Stimulated activated CD4-positive, alpha-beta T cell treated with anti-CD3 and anti-CD28 coated beads, Interleukin-4, amount 100 ng/mL, for 1 hour (primary cell): ENCODE results near the gene GALNT18.

Experiments used
- DNase-seq: peaks from one replicate; pipeline ENCODE4 v3.0.0-alpha.2; 2020

Gene GALNT18

GRCh38 chr11:11586465-11586864 is 35.3 kb downstream of the GALNT18 start:
- DNase-seq, result no peak

GRCh38 chr11:11584937-11585336 is 36.9 kb downstream of the GALNT18 start:
- no peak for DNase-seq

- no peak for DNase-seq
These were observed 37.3 kb downstream of the GALNT18 start for GRCh38 chr11:11584530-11584810.

GRCh38 chr11:11583801-11584529 is 37.8 kb downstream of the GALNT18 start:
- no peak for DNase-seq

GRCh38 chr11:11582011-11582701 is 39.6 kb downstream of the GALNT18 start:
- DNase-seq, result no peak

- DNase-seq, result no peak
These were observed 40.3 kb downstream of the GALNT18 start for GRCh38 chr11:11581481-11581880.

- DNase-seq, result no peak
These were observed 40.9 kb downstream of the GALNT18 start for GRCh38 chr11:11580841-11581411.

GRCh38 chr11:11580012-11580411 is 41.8 kb downstream of the GALNT18 start:
- DNase-seq, result no peak

GRCh38 chr11:11579012-11579988 is 42.5 kb downstream of the GALNT18 start:
- no peak for DNase-seq

GRCh38 chr11:11577932-11578911 is 43.6 kb downstream of the GALNT18 start:
- no peak for DNase-seq

- DNase-seq, result no peak
These were observed 44.5 kb downstream of the GALNT18 start for GRCh38 chr11:11577251-11577855.

- no peak for DNase-seq
These were observed 47.2 kb downstream of the GALNT18 start for GRCh38 chr11:11574373-11575287.

GRCh38 chr11:11572386-11572785 is 49.4 kb downstream of the GALNT18 start:
- DNase-seq, result no peak

- no peak for DNase-seq
These were observed 49.9 kb downstream of the GALNT18 start for GRCh38 chr11:11571893-11572292.

- no peak for DNase-seq
These were observed 51.0 kb downstream of the GALNT18 start for GRCh38 chr11:11570823-11571222.

GRCh38 chr11:11569936-11570491 is 51.8 kb downstream of the GALNT18 start:
- DNase-seq, result no peak

GRCh38 chr11:11568651-11569229 is 53.1 kb downstream of the GALNT18 start:
- DNase-seq, result no peak

GRCh38 chr11:11567936-11568650 is 53.7 kb downstream of the GALNT18 start:
- DNase-seq, result no peak

- DNase-seq, result no peak
These were observed 56.2 kb downstream of the GALNT18 start for GRCh38 chr11:11565636-11566035.
